Upper lobe of left lung (tissue), 4 donors: ENCODE data around the gene ERF.

ENCODE experiments used
- CTCF ChIP-seq, 6 experiments: fragments of 450-650 bp in 4 of 6; fragments of 200-600 bp in 2 of 6; sonication (generic) in 2 of 6; IDR thresholded peaks; one replicate each; pipeline ENCODE4 v1.5.1; 2016 to 2019; ENCODE audit warnings: antibody characterized with exemption in 6 of 6
- EP300 ChIP-seq, 4 donors: sonication (generic); formaldehyde crosslinking; IDR thresholded peaks; one replicate each; pipeline ENCODE4 v1.5.1; 2017; ENCODE audit warnings: antibody characterized with exemption in 4 of 4, control low read depth in 2 of 4
- POLR2A ChIP-seq, 4 donors: fragments of 450-650 bp; IDR thresholded peaks; one replicate each; pipeline ENCODE4 v1.5.1; 2016 to 2017; ENCODE audit warnings: antibody characterized with exemption in 4 of 4, mild to moderate bottlenecking in 2 of 4
- POLR2AphosphoS5 ChIP-seq, 2 donors: sonication (generic); formaldehyde crosslinking; IDR thresholded peaks; one replicate each; pipeline ENCODE4 v1.5.1; 2017; ENCODE audit warnings: antibody characterized with exemption in 2 of 2

DNA sequence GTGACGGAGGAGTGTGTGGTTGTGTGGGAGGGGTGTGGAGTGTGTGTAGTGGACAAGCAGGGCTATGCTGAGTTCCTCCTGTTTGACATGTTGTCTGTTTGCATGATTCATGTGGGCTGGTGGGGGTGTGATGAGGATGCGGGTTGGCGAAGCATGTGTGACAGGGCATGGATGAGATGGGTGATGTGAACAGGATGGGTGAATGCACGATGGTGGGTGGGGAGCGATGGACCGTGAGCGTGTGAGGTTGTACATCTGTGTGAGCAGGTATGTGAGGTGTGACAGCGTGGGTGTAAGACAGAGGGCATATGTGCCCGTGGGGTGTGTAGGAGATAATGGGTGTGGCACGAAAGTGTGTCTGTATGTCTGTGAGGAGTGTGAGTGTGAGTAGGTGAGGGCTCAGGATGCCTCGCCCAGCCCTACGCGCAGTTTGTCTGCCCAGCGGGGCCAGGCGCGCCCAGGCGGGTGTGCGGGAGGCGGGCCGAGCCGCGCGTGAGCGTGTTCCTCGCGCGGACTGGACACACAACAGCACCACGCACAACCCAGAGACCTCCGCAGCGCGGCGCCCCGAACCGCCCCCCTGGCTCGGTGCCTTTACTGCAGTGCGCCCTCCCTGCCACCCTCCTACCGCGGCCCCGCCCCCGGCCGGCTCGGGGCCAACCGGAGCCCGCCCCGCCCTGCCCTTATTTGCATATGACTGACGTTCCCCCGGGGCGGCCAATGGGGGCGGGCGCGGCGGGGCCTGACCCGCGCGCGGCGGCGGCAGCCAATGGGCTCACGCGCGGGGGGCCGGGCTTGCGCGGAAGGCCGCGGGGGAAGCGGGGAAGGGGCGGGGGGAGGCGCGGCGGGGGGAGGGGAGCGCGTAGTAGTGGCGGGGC is 28.5 kb upstream of the ERF start:
- TF ChIP-seq POLR2A (IDR thresholded peaks at IDR 0.05) = peak in 3 of 4 donors; percentile 34 to 76 (median 67)
- peak in 1 of 2 donors; percentile 82 for TF ChIP-seq POLR2AphosphoS5 (IDR thresholded peaks at IDR 0.05)
- peak in 2 of 6 experiments; percentile 8 to 35 for TF ChIP-seq CTCF (IDR thresholded peaks at IDR 0.05)
- TF ChIP-seq EP300 (IDR thresholded peaks at IDR 0.05) = no peak
